GM12878 (cell line): ENCODE results near the gene ELL2.

Experiments
- JUND ChIP-seq: IDR thresholded peaks from 2 replicates; pipeline ENCODE4 v1.6.1; 2012; ENCODE audit warnings: low read depth, mild to moderate bottlenecking, low read length, improper control_type of control experiment, moderate library complexity
- NFYB ChIP-seq: IDR thresholded peaks from 2 replicates; pipeline ENCODE4 v1.6.1; 2011; ENCODE audit warnings: low read depth, mild to moderate bottlenecking, low read length, improper control_type of control experiment, moderate library complexity; ENCODE audit not compliant: insufficient read depth
- SIN3A ChIP-seq: IDR thresholded peaks from 2 replicates; pipeline ENCODE4 v1.6.1; 2012; ENCODE audit warnings: low read depth, low read length, improper control_type of control experiment

DNA sequence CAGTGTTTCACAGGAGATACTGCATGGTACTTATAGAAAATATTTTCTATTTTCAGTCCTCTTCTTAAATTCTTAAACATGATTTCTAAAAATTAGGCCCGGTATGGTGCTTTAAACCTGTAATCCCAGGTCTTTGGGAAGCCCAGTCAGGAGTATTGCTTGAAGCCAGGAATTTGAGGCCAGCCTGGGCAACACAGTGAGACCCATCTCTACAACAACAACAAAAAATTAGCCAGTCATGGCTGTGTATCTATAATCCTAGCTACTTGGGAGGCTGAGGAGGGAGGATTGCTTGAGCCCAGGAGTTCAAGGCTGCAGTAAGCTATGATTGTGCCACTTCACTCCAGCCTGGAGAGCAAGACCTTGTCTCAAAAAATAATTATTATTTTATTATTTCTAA lies 23.3 kb downstream of the ELL2 start:
- no peak for TF ChIP-seq SIN3A
- no peak for TF ChIP-seq JUND
- TF ChIP-seq NFYB = no peak
